BLaER1 (cell line): ENCODE results near the gene CYTH1.

Experiments used
- H3K27ac ChIP-seq: shearing (Covaris generic); formaldehyde crosslinking; 2 replicates; pipeline ENCODE4 v1.8.1; 2022
- H3K27me3 ChIP-seq: shearing (Covaris generic); formaldehyde crosslinking; 2 replicates; pipeline ENCODE4 v1.8.1; 2022
- H3K36me3 ChIP-seq: shearing (Covaris generic); formaldehyde crosslinking; 2 replicates; pipeline ENCODE4 v1.8.1; 2022
- H3K4me1 ChIP-seq: shearing (Covaris generic); formaldehyde crosslinking; 2 replicates; pipeline ENCODE4 v1.8.1; 2022
- H3K4me2 ChIP-seq: shearing (Covaris generic); formaldehyde crosslinking; 2 replicates; pipeline ENCODE4 v1.8.1; 2022
- H3K4me3 ChIP-seq: shearing (Covaris generic); formaldehyde crosslinking; 2 replicates; pipeline ENCODE4 v1.8.1; 2022
- H3K9ac ChIP-seq: shearing (Covaris generic); formaldehyde crosslinking; 2 replicates; pipeline ENCODE4 v1.8.1; 2022
- H3K9me3 ChIP-seq: shearing (Covaris generic); formaldehyde crosslinking; 2 replicates; pipeline ENCODE4 v1.8.1; 2022
- H4K20me1 ChIP-seq: shearing (Covaris generic); formaldehyde crosslinking; 2 replicates; pipeline ENCODE4 v1.8.1; 2022
- Cebpa-rat ChIP-seq: shearing (Covaris generic); IDR thresholded peaks from 2 replicates; pipeline ENCODE4 v1.8.1; 2022

The CYTH1 gene

DNA sequence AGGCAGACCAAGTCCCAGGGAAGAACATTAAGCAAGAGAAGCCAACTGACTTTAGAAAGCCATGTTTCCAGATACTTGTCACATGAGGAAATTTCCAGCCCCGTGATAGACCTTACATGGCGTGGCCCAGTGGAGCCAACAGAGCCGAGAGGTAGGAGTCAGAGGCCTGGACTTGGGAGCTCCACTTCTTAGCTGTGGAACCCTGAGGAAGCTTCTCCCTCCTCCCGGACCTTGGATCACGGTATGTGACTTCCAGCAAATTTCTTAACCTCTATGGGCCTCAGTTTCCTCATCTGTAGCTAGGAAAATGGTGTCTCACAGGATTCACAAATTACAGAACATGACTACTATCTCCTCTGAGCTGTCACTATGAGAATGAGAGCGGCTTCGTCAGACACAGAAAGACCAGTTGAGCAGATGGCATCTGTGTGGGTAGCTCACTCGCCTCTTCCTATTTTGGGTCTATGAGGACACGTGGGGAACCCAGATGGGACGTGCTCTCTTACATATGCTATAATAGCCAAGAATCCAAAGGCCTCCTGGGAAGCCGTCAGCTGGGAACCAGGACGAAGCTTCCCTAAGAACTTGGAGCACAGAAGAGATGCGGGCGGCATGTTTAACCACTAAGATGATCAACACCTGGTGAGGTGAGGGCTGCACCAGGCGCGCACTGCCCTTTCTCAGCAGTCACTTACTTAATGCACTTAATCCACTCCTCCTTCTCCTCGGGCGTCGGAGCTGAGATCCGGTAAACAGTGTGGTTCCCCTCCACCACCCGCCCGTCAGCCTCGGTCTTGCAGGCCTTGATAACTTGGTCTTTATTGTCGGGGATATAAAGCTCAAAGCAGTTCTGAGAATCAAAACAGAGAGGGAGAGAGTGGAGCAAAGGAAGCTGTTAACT, 102.3 kb downstream of the CYTH1 start:
- no peak overlapping the region for H3K4me3 ChIP-seq
- TF ChIP-seq Cebpa-rat, result no peak
- H3K4me1 ChIP-seq, result peaks cover 14% of the 10 kb centered on the region
- no peak overlapping the region for H3K27ac ChIP-seq
- H3K9ac ChIP-seq, result no peak overlapping the region
- H3K27me3 ChIP-seq, result no peaks in the 10 kb centered on the region
- peaks cover 68% of the 10 kb centered on the region for H3K36me3 ChIP-seq
- H3K4me2 ChIP-seq, result no peak overlapping the region
- H3K9me3 ChIP-seq, result no peaks in the 10 kb centered on the region
- H4K20me1 ChIP-seq, result no peaks in the 10 kb centered on the region

DNA sequence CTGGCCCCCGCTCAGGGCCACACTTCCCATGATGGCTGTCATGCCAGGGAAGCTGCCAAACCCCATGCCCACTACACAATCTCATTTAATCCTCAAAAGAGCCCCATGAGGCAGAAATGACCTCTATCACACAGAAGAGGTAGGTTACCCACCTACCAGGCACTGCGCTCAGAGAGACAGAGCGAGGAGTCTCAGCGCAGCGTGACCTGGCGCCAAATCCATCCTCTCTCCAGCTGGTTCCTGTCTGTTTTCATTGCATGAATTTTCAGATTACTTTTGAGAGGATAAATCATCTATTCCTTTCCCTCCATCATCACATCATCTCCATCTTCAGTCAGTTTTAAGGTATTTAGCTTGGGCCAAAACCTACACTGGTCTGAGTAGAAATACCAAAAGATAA, 103.4 kb downstream of the CYTH1 start:
- Histone ChIP-seq H4K20me1 (no peaks in the 10 kb centered on the region), H3K27ac (no peak overlapping the region), H3K4me3 (no peak overlapping the region), H3K36me3 (peaks cover 76% of the 10 kb centered on the region), H3K4me2 (no peak overlapping the region), H3K9me3 (no peaks in the 10 kb centered on the region), H3K4me1 (peaks cover 4% of the 10 kb centered on the region), H3K9ac (no peak overlapping the region), H3K27me3 (no peaks in the 10 kb centered on the region)
- no peak for TF ChIP-seq Cebpa-rat

DNA sequence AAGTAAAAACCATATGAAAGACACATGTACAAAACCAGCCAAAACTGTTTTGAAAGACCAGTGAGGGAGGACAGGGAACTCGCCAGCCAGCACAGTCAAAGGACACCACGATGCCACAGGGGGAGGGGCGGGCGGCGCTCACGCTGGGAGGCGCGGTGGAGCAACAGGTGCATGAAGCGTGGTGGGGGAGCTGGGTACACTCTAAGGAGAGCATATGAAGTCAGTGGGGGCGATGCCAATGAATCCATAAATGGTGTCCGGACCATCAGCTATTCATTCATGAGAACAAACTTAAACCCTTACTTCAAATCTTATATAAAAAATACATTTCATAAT, 103.9 kb downstream of the CYTH1 start:
- H4K20me1 ChIP-seq, result no peaks in the 10 kb centered on the region
- H3K4me3 ChIP-seq, result no peak overlapping the region
- TF ChIP-seq Cebpa-rat, result no peak
- H3K9ac ChIP-seq, result no peak overlapping the region
- H3K36me3 ChIP-seq, result peaks cover 81% of the 10 kb centered on the region
- no peak overlapping the region for H3K4me2 ChIP-seq
- H3K27ac ChIP-seq, result no peak overlapping the region
- no peaks in the 10 kb centered on the region for H3K9me3 ChIP-seq
- H3K27me3 ChIP-seq, result no peaks in the 10 kb centered on the region
- H3K4me1 ChIP-seq, result no peaks in the 10 kb centered on the region

DNA sequence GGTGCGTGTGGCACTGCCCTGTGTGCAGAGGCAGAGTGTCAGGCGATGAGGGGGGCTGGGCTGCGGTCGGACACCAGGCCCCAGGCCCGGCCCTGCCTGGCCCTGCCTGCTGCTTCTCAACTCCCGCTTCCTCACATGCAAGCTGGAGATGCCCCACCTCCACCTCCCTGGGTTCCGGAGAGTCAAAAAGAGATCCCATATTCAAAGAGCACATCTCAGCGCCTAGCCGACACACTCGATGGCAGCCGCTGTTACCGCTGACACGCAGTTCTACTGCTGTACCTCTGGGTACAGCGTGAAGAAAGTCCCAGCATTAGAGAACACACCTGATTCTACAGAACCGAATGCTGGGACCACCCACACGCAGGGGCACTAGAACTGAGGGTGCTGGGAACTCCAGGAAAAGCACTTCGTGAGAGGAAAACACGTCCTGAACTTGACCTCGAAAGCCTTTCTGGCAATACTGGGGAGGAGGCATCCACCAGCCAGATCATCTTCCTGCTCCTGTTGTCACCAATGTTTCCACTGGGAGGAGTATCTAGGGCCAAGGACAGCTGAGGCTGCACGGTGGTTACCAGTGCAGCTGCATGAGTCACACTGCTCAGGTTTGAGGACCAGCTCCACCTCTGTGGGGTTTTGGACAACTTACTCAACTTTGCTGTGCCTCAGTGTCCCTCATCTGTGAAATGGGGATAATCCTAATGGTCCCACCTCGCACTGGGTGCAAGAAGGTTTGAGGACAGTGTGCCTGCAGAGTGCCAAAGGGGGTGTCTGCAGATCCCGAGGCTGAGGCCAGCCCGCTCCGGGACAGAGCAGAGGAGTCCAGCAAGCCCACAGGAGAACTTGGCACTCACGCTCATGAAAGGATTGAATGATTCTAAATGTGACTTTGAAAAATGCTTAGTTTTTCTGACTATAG, 104.5 kb downstream of the CYTH1 start:
- Histone ChIP-seq H3K36me3 (peaks cover 88% of the 10 kb centered on the region), H3K4me2 (no peak overlapping the region), H3K4me3 (no peak overlapping the region), H3K27ac (no peak overlapping the region), H3K4me1 (no peaks in the 10 kb centered on the region), H3K27me3 (no peaks in the 10 kb centered on the region), H4K20me1 (no peaks in the 10 kb centered on the region), H3K9ac (no peak overlapping the region), H3K9me3 (no peaks in the 10 kb centered on the region)
- no peak for TF ChIP-seq Cebpa-rat

- H3K4me3 ChIP-seq, result no peak overlapping the region
- no peaks in the 10 kb centered on the region for H3K9me3 ChIP-seq
- TF ChIP-seq Cebpa-rat, result no peak
- H3K27ac ChIP-seq, result no peak overlapping the region
- no peaks in the 10 kb centered on the region for H4K20me1 ChIP-seq
- H3K27me3 ChIP-seq, result no peaks in the 10 kb centered on the region
- H3K4me2 ChIP-seq, result no peak overlapping the region
- H3K9ac ChIP-seq, result no peak overlapping the region
- peaks cover 95% of the 10 kb centered on the region for H3K36me3 ChIP-seq
- no peaks in the 10 kb centered on the region for H3K4me1 ChIP-seq
Observed at GRCh38 chr17:78676412-78677302, 105.4 kb downstream of the CYTH1 start.

DNA sequence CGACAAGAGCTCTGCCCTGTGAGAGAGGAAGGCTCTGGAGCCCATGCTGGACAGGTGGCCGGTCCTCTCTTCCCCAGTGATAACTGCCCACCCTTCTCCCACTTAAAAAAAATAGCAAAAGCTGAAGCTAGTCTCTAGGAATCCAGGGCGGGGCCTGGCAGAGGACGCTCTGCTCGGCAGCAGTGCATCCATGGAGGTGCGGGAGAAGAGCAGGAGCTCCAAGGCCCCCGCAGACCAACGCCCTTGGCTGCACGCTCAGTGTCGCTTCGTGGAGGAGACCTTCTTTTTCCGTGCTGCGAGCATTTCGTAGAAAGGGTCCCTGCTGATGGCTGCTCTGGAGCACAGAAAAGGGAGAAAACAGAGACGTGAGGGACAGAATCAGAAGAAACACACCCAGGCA, 106.2 kb downstream of the CYTH1 start:
- Histone ChIP-seq H3K9ac (no peak overlapping the region), H3K36me3 (peaks cover 91% of the 10 kb centered on the region), H3K4me3 (no peak overlapping the region), H3K4me2 (no peak overlapping the region), H3K27ac (no peak overlapping the region), H3K4me1 (no peaks in the 10 kb centered on the region), H3K27me3 (no peaks in the 10 kb centered on the region), H4K20me1 (no peaks in the 10 kb centered on the region), H3K9me3 (no peaks in the 10 kb centered on the region)
- TF ChIP-seq Cebpa-rat, result no peak

GRCh38 chr17:78675316-78675616, 106.8 kb downstream of the CYTH1 start:
- no peaks in the 10 kb centered on the region for H3K4me1 ChIP-seq

DNA sequence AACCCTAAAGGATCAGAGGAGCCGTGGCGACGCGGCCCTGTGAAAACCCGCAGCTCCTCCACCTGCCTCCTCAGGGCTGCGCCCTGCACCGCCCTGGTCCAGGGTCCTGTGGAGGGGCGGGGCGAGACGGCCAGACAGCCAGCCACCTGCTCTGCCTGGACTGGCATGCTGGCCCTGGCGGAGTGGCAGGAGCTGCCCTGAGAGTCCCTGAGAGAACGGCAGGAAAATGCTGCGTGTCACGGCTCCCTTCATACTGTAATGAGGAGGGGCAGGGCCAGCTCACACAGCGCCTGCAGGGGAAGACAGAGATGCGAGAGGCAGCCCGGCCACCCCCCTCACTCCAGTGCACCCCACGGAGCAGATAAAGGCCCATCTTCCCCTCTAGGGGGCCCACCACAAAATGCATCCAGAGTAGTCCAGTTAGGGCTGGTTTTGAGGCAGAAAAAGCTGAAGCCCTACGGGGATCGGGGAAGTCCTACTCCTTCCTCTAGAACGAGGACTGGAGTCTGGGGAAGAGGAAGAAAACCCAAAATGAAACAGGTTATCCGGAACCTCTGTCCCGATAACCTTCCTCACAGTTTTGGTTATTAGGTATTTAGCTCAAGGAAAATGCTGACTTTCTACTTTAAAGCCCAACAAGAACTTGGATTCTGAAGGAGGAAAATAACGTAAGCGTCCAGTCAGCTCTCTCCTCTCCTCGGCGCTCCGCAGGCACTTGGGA, 107.3 kb downstream of the CYTH1 start:
- Histone ChIP-seq H3K4me2 (no peak overlapping the region), H3K9ac (no peak overlapping the region), H3K4me3 (no peak overlapping the region), H3K4me1 (no peaks in the 10 kb centered on the region), H3K9me3 (no peaks in the 10 kb centered on the region), H3K36me3 (peaks cover 88% of the 10 kb centered on the region), H3K27ac (no peak overlapping the region), H3K27me3 (no peaks in the 10 kb centered on the region), H4K20me1 (no peaks in the 10 kb centered on the region)
- TF ChIP-seq Cebpa-rat, result no peak

More at GRCh38 chr17:78675316-78675616, 106.8 kb downstream of the CYTH1 start:
- Histone ChIP-seq H3K36me3 (peaks cover 92% of the 10 kb centered on the region), H3K4me2 (no peak overlapping the region), H3K9me3 (no peaks in the 10 kb centered on the region), H3K4me3 (no peak overlapping the region), H3K27me3 (no peaks in the 10 kb centered on the region), H4K20me1 (no peaks in the 10 kb centered on the region), H3K9ac (no peak overlapping the region), H3K27ac (no peak overlapping the region)
- no peak for TF ChIP-seq Cebpa-rat

GRCh38 chr17:78674156-78674555, 107.9 kb downstream of the CYTH1 start:
- peaks cover 82% of the 10 kb centered on the region for H3K36me3 ChIP-seq
- no peaks in the 10 kb centered on the region for H3K27me3 ChIP-seq
- no peaks in the 10 kb centered on the region for H3K4me1 ChIP-seq
- no peaks in the 10 kb centered on the region for H3K9me3 ChIP-seq
- H4K20me1 ChIP-seq, result no peaks in the 10 kb centered on the region
- H3K4me3 ChIP-seq, result no peak overlapping the region
- no peak overlapping the region for H3K4me2 ChIP-seq
- H3K9ac ChIP-seq, result no peak overlapping the region
- no peak for TF ChIP-seq Cebpa-rat
- no peak overlapping the region for H3K27ac ChIP-seq
